Measurements from ENCODE around the gene CAND1.

GRCh38 chr12:67320614-67321295 is 51.6 kb downstream of the CAND1 start:
- no peak for TF ChIP-seq POLR2A (IDR thresholded peaks at IDR 0.05)
- TF ChIP-seq, protein P1, sequence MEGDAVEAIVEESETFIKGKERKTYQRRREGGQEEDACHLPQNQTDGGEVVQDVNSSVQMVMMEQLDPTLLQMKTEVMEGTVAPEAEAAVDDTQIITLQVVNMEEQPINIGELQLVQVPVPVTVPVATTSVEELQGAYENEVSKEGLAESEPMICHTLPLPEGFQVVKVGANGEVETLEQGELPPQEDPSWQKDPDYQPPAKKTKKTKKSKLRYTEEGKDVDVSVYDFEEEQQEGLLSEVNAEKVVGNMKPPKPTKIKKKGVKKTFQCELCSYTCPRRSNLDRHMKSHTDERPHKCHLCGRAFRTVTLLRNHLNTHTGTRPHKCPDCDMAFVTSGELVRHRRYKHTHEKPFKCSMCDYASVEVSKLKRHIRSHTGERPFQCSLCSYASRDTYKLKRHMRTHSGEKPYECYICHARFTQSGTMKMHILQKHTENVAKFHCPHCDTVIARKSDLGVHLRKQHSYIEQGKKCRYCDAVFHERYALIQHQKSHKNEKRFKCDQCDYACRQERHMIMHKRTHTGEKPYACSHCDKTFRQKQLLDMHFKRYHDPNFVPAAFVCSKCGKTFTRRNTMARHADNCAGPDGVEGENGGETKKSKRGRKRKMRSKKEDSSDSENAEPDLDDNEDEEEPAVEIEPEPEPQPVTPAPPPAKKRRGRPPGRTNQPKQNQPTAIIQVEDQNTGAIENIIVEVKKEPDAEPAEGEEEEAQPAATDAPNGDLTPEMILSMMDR (IDR thresholded peaks at IDR 0.05) = no peak

Measured in Peyer's patch (tissue), 4 donors.